OCI-LY7 (cell line): ENCODE data around the gene BTF3. TPM values are rescaled to one million over a fixed set of nuclear protein-coding genes. Genes with fewer than 3 reads are reported as not detected.

Experiments used
- BruUV-seq: library from RNA; stranded (reverse); fragments of 400-500 nt; replicated peaks from 2 replicates; lab custom pipeline; 2021; lab: Mats Ljungman, UMichigan
- CTCF ChIA-PET: fragments of 300-600 bp; sonication (Branson Sonifier 250); formaldehyde crosslinking; loops from one replicate; lab custom pipeline; 2022; ENCODE audit warnings: antibody characterized with exemption; ENCODE audit not compliant: unreplicated experiment; lab: Charles Lee
- POLR2A ChIA-PET: fragments of 300-600 bp; sonication (Branson Sonifier 250); formaldehyde crosslinking; loops from one replicate; lab custom pipeline; 2022; ENCODE audit warnings: antibody characterized with exemption; lab: Charles Lee
- DNase-seq: peaks from one replicate; pipeline ENCODE4 v3.0.0-alpha.2; 2015; ENCODE audit warnings: low spot score
- H2AFZ ChIP-seq: fragments of 200-600 bp; sonication (generic), shearing (Covaris generic); 2 replicates; pipeline ENCODE4 v1.6.1; 2014; ENCODE audit warnings: mild to moderate bottlenecking, antibody characterized with exemption, low read length, moderate library complexity
- H3K27ac ChIP-seq: fragments of 200-600 bp; sonication (generic); 2 replicates; pipeline ENCODE4 v1.5.1; 2014; ENCODE audit warnings: mixed run types, low read depth, mild to moderate bottlenecking, moderate library complexity, low read length, inconsistent platforms; ENCODE audit not compliant: poor library complexity, severe bottlenecking
- H3K36me3 ChIP-seq: fragments of 200-600 bp; sonication (generic); 2 replicates; pipeline ENCODE4 v1.6.1; 2014; ENCODE audit warnings: mild to moderate bottlenecking, antibody characterized with exemption, low read length, moderate library complexity, mixed read lengths; ENCODE audit not compliant: insufficient read depth
- H3K4me1 ChIP-seq: fragments of 200-600 bp; sonication (generic); 2 replicates; pipeline ENCODE4 v1.5.1; 2014; ENCODE audit warnings: mild to moderate bottlenecking, low read length; ENCODE audit not compliant: insufficient read depth, poor library complexity, severe bottlenecking
- H3K4me2 ChIP-seq: fragments of 200-600 bp; sonication (generic); 2 replicates; pipeline ENCODE4 v1.6.1; 2014; ENCODE audit warnings: mild to moderate bottlenecking, low read length
- H3K4me3 ChIP-seq: fragments of 200-600 bp; sonication (generic); 2 replicates; pipeline ENCODE4 v1.5.1; 2014; ENCODE audit warnings: mild to moderate bottlenecking, low read depth, low read length; ENCODE audit not compliant: poor library complexity, severe bottlenecking
- H3K79me2 ChIP-seq: fragments of 200-600 bp; sonication (generic); 2 replicates; pipeline ENCODE4 v1.6.1; 2016; ENCODE audit warnings: low read depth, mild to moderate bottlenecking, low read length, moderate library complexity, mixed read lengths; ENCODE audit not compliant: insufficient read depth
- H3K9me2 ChIP-seq: fragments of 200-600 bp; sonication (generic); 2 replicates; pipeline ENCODE4 v1.6.1; 2016; ENCODE audit warnings: mild to moderate bottlenecking, low read length, mixed read lengths; ENCODE audit not compliant: insufficient read depth
- H3K9me3 ChIP-seq: fragments of 200-600 bp; sonication (generic); 2 replicates; pipeline ENCODE4 v1.6.1; 2014; ENCODE audit warnings: mild to moderate bottlenecking, mixed run types, low read length, mixed read lengths
- H4K20me1 ChIP-seq: fragments of 200-600 bp; sonication (generic); 2 replicates; pipeline ENCODE4 v1.6.1; 2014; ENCODE audit warnings: mild to moderate bottlenecking, antibody characterized with exemption, low read length, moderate library complexity, mixed read lengths; ENCODE audit not compliant: insufficient read depth
- EZH2phosphoT487 ChIP-seq: fragments of 200-600 bp; sonication (generic); IDR thresholded peaks from 2 replicates; pipeline ENCODE4 v1.6.1; 2018; ENCODE audit warnings: low read depth, borderline replicate concordance, mild to moderate bottlenecking, mixed run types, antibody characterized with exemption, low read length, moderate library complexity, mixed read lengths
- intact Hi-C: fragments of 100-400 bp; cut with micrococcal nuclease; formaldehyde crosslinking; loops from one replicate; pipeline ENCODE4 v1.10.0; 2022; ENCODE audit not compliant: unreplicated experiment
- total RNA-seq, 2 experiments: library from RNA; depleted of rRNA in 1 of 2; stranded (reverse); fragments of >200 nt in 1 of 2; shearing (Covaris generic) in 1 of 2; gene quantifications; 2 replicates each; pipeline ENCODE4 v1.2.3, GENCODE V29; 2014 to 2022
- TF ChIP-seq, protein P1 (sequence below): fragments of 200-600 bp; sonication (generic); conservative IDR thresholded peaks from 2 replicates; pipeline ENCODE4 v1.5.1; 2014; ENCODE audit warnings: mild to moderate bottlenecking, antibody characterized with exemption, low read length, moderate library complexity, mixed read lengths

Gene BTF3
- total RNA-seq, 2 experiments from 2014 or later = 350 to 736 TPM

DNA sequence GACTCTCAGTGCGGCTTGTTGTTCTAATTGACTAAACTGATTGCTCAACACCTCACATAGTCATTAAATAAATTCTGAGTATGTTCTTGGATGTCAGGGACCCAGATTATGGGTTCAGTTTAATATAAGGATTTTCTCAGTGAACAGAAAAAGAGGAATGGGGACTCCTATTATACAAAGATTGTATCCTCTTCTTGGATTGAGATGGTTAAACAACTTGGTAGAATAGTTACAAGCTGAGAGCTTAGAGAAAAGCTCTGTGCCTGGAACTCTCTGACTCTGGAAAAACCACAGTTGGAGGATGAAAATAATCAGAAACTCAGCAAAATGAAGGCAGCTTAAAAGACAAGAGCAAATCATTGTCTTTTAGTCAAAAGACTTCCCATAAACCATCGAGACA lies 36.7 kb downstream of the BTF3 start:
- Histone ChIP-seq H3K79me2 (no peaks in the 10 kb centered on the region), H3K4me1 (no peaks in the 10 kb centered on the region), H3K9me3 (no peaks in the 10 kb centered on the region), H3K4me3 (no peak overlapping the region), H4K20me1 (no peaks in the 10 kb centered on the region), H2AFZ (no peak overlapping the region), H3K4me2 (no peak overlapping the region), H3K27ac (no peak overlapping the region), H3K36me3 (no peaks in the 10 kb centered on the region), H3K9me2 (no peaks in the 10 kb centered on the region)
- no peak for DNase-seq
- TF ChIP-seq, protein P1, sequence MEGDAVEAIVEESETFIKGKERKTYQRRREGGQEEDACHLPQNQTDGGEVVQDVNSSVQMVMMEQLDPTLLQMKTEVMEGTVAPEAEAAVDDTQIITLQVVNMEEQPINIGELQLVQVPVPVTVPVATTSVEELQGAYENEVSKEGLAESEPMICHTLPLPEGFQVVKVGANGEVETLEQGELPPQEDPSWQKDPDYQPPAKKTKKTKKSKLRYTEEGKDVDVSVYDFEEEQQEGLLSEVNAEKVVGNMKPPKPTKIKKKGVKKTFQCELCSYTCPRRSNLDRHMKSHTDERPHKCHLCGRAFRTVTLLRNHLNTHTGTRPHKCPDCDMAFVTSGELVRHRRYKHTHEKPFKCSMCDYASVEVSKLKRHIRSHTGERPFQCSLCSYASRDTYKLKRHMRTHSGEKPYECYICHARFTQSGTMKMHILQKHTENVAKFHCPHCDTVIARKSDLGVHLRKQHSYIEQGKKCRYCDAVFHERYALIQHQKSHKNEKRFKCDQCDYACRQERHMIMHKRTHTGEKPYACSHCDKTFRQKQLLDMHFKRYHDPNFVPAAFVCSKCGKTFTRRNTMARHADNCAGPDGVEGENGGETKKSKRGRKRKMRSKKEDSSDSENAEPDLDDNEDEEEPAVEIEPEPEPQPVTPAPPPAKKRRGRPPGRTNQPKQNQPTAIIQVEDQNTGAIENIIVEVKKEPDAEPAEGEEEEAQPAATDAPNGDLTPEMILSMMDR = no peak
- no peak for TF ChIP-seq EZH2phosphoT487
- BruUV-seq = no TSS peak
- intact Hi-C loops = loop anchor here (5.0 kb wide), 1 partner anchor 453 kb away; no protein-coding TSS in a partner anchor
- POLR2A ChIA-PET = no interaction called here
- CTCF ChIA-PET = no interaction called here

DNA sequence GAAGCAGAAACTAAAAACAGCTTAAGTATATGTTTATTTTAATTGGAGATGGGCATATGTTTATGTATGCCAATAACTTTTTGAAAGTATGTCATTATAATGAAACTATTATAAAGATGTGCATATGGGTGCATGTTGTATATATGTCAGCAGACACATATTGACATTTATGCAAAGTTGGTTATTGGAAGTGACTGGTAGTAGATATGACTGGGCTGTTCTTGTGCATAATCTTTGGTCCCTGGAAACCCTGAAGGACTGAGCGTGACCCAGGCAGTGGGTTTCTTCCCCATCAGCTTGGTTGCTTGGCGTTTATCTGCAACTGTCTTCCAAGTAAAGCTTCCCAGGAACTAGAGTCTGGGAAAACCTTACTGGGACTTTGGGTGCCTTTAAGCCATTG lies 41.5 kb downstream of the BTF3 start:
- no peaks in the 10 kb centered on the region for H4K20me1 ChIP-seq
- H3K79me2 ChIP-seq = no peaks in the 10 kb centered on the region
- no peak overlapping the region for H3K4me2 ChIP-seq
- no peak overlapping the region for H2AFZ ChIP-seq
- no peak for DNase-seq
- no peak overlapping the region for H3K4me3 ChIP-seq
- intact Hi-C loops = loop anchor here (5.0 kb wide), 1 partner anchor 457 kb away; no protein-coding TSS in a partner anchor
- H3K9me2 ChIP-seq = no peaks in the 10 kb centered on the region
- H3K9me3 ChIP-seq = no peaks in the 10 kb centered on the region
- POLR2A ChIA-PET = interaction anchor here (0.8 kb wide), 1 partner anchor 429 kb away, joined by 3 read pairs; no protein-coding TSS in a partner anchor
- H3K27ac ChIP-seq = no peak overlapping the region
- TF ChIP-seq, protein P1 = no peak
- no peak for TF ChIP-seq EZH2phosphoT487
- CTCF ChIA-PET = no interaction called here
- BruUV-seq = no TSS peak
- H3K4me1 ChIP-seq = no peaks in the 10 kb centered on the region
- no peaks in the 10 kb centered on the region for H3K36me3 ChIP-seq

DNA sequence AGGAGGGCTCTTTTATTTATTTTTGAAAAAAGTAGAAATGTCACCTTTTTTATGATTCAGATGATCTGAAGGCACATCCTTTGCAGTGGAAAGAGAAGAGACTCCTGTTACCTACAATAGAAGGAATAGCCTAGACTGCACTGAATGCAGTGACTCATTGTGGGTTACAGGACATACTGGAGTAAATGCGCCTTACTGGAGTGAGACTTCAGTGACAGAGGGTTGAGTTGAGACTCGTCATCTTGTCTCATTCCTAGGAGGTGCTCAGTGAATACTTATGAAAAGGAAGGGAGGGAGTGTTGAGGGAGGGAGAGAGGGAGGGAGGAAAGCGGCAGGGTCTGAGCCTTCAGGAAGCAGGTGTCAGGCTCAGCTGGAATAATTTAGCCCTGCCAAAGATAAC lies 42.0 kb downstream of the BTF3 start:
- no peak overlapping the region for H2AFZ ChIP-seq
- DNase-seq = no peak
- intact Hi-C loops = no loop called here
- no peak overlapping the region for H3K4me2 ChIP-seq
- BruUV-seq = no TSS peak
- H3K4me1 ChIP-seq = no peaks in the 10 kb centered on the region
- no peaks in the 10 kb centered on the region for H3K9me3 ChIP-seq
- no peaks in the 10 kb centered on the region for H3K9me2 ChIP-seq
- no peak overlapping the region for H3K4me3 ChIP-seq
- H3K27ac ChIP-seq = no peak overlapping the region
- H3K79me2 ChIP-seq = no peaks in the 10 kb centered on the region
- CTCF ChIA-PET = no interaction called here
- POLR2A ChIA-PET = no interaction called here
- TF ChIP-seq EZH2phosphoT487 = no peak
- TF ChIP-seq, protein P1 = no peak
- H4K20me1 ChIP-seq = no peaks in the 10 kb centered on the region
- no peaks in the 10 kb centered on the region for H3K36me3 ChIP-seq
